Chondrocyte (in vitro differentiated cells): ENCODE results near the gene DHH. TPM values are rescaled to one million over a fixed set of nuclear protein-coding genes. Genes with fewer than 3 reads are reported as not detected.

Source experiments
- DNase-seq: peaks from one replicate; pipeline ENCODE4 v3.0.0; 2021; ENCODE audit warnings: mixed read lengths, low spot score
- H3K27ac Mint-ChIP-seq: one replicate; pipeline ENCODE4 v1.8.0; 2021; ENCODE audit warnings: mild to moderate bottlenecking, moderate library complexity, mixed read lengths; ENCODE audit not compliant: unreplicated experiment
- H3K27me3 Mint-ChIP-seq: 2 replicates; pipeline ENCODE4 v1.8.0; 2021; ENCODE audit warnings: low read depth, mixed read lengths
- H3K36me3 Mint-ChIP-seq: 2 replicates; pipeline ENCODE4 v1.8.0; 2021; ENCODE audit warnings: low read depth, mixed read lengths
- H3K4me1 Mint-ChIP-seq: 2 replicates; pipeline ENCODE4 v1.8.0; 2021; ENCODE audit warnings: low read depth, mild to moderate bottlenecking, mixed read lengths
- H3K4me3 Mint-ChIP-seq: one replicate; pipeline ENCODE4 v1.8.0; 2021; ENCODE audit warnings: mild to moderate bottlenecking, moderate library complexity, mixed read lengths; ENCODE audit not compliant: unreplicated experiment
- H3K9me3 Mint-ChIP-seq: 2 replicates; pipeline ENCODE4 v1.8.0; 2021; ENCODE audit warnings: low read depth, mixed read lengths
- total RNA-seq: library from RNA; stranded (reverse); gene quantifications from 3 replicates; pipeline ENCODE4 v1.2.1, GENCODE V29; 2021
- TF ChIP-seq, protein P1 (sequence below): fragments of 200-600 bp; sonication (generic); IDR thresholded peaks from 2 replicates; pipeline ENCODE4 v1.5.0; 2021; ENCODE audit warnings: antibody characterized with exemption, mild to moderate bottlenecking, moderate library complexity

DHH gene
- total RNA-seq, 1 donor from 2014 or later = not detected

DNA sequence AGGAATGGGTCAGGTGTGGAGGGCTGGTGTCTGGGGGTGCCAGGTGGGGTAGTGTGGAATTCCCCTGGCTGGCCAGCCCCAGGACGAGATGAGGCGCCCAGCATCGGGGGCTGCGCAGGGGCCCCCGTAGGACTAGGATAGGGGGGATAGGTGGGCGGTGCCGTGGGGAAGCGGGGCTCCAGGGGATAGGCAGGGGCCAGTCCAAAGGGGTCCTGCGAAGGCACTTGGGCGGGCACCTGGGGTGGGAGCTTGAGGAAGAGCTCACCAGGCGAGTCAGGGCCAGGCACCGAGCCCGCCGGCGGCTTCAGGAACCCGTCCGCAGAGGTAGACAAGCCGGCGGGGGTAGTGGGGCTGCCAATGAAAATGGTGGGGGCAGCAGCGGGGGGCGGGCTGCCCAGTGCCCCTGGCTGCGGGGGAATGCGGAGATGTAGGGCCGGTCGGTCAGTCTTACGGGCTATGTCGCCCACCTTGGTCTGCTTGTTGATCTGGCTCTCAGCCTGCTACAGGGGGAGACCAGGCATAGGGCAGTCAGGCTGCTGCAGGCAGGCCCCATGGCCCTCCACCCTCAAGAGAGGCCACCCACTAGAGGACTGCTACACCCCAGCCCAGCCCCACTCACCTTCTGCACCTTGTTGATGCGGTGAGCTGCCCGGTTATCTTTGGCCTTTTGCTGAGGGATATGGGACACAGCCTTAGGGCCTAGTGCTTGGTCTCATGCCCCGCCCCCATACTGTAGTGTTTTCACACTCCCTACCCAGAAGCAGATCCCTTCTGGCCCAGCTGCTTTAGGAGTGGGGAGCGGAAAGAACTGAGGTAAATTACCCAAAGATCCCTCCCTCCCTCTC lies 53.3 kb downstream of the DHH start:
- Mint-ChIP-seq H3K9me3 (no peaks in the 10 kb centered on the region), H3K36me3 (peaks cover 51% of the 10 kb centered on the region), H3K27me3 (no peaks in the 10 kb centered on the region), H3K4me1 (no peaks in the 10 kb centered on the region), H3K27ac (no peak overlapping the region), H3K4me3 (no peak overlapping the region)
- peak; percentile 90 for DNase-seq
- TF ChIP-seq, protein P1, sequence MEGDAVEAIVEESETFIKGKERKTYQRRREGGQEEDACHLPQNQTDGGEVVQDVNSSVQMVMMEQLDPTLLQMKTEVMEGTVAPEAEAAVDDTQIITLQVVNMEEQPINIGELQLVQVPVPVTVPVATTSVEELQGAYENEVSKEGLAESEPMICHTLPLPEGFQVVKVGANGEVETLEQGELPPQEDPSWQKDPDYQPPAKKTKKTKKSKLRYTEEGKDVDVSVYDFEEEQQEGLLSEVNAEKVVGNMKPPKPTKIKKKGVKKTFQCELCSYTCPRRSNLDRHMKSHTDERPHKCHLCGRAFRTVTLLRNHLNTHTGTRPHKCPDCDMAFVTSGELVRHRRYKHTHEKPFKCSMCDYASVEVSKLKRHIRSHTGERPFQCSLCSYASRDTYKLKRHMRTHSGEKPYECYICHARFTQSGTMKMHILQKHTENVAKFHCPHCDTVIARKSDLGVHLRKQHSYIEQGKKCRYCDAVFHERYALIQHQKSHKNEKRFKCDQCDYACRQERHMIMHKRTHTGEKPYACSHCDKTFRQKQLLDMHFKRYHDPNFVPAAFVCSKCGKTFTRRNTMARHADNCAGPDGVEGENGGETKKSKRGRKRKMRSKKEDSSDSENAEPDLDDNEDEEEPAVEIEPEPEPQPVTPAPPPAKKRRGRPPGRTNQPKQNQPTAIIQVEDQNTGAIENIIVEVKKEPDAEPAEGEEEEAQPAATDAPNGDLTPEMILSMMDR = no peak

DNA sequence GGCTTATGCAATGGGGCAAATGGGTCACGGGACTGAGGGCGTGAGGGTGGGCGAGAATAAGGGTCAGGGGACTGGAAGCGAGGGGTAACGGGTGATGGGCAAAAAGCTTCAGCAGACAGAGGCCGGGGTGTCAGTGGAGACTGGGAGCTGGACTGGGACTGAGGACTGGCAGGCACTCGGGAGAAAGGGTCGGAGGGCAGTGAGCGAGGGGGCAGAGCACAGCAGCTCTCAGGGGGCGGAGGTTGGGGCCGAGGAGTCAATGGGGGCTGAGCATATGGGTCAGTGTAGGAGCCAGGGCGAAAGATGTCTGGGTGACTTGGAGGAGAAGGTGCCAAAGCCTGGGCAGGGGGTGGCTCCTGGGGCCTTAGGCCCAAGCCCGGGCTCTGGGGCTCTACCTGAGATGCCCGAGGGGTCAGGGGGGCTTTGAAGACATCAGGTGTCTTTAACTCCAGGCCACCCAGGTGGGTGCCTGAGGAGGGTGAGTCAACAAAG lies 54.2 kb downstream of the DHH start:
- no peak overlapping the region for H3K4me3 Mint-ChIP-seq
- H3K36me3 Mint-ChIP-seq = peaks cover 48% of the 10 kb centered on the region

DNA sequence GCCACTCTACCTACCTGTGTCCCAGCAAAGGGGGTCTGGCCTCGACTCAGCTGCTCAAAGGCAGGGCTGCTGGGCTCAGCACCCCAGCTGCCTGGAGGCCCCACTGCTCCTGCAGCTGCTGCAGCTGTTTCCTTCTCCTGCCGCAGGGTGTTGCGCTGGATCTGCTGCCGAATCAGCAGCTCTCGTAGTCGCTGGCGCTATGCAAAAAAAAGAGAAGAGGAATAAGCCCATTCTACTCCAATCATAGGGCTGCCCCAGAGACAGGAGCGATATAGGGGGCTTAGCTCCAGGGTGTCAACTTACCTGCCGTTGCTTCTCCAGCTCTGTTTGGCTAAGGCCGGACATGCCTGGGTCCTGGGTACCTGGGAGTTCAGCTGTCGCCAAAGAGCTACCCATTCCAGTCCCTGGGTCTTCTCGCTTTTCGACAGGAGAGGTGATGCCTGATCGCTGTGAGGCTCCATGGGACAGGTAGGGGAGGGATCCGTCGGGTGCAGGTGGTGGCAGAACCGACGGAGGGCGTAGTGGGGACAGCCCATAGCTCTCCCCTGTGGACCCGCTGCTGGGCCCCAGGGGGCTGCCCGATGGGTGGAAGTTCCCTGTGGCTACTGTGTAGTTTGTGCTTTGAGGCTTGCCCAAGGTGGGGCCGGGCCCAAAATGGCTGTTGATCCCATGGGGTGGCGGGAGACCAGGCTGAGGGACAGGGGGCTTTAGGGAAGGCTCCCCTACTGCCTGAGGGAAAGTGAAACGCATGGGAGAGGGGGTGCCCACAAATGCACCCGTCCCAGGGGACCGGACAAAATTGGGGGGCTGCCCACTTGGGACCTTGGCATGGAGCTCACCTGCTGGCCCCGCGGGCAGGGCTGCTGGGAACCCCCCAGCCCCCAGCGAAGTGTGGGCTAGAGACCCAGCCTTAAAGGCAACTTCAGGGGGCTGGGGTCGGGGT lies 54.9 kb downstream of the DHH start:
- Mint-ChIP-seq H3K27ac (no peak overlapping the region), H3K36me3 (peaks cover 43% of the 10 kb centered on the region), H3K27me3 (no peaks in the 10 kb centered on the region), H3K4me1 (no peaks in the 10 kb centered on the region), H3K9me3 (no peaks in the 10 kb centered on the region), H3K4me3 (no peak overlapping the region)
- peak; percentile 70 for DNase-seq
- TF ChIP-seq, protein P1 = no peak

More for the DNA sequence above, 54.2 kb downstream of the DHH start:
- TF ChIP-seq, protein P1 = no peak
- Mint-ChIP-seq H3K27ac (no peak overlapping the region), H3K4me1 (no peaks in the 10 kb centered on the region), H3K9me3 (no peaks in the 10 kb centered on the region), H3K27me3 (no peaks in the 10 kb centered on the region)
- DNase-seq = peak; percentile 87

DNA sequence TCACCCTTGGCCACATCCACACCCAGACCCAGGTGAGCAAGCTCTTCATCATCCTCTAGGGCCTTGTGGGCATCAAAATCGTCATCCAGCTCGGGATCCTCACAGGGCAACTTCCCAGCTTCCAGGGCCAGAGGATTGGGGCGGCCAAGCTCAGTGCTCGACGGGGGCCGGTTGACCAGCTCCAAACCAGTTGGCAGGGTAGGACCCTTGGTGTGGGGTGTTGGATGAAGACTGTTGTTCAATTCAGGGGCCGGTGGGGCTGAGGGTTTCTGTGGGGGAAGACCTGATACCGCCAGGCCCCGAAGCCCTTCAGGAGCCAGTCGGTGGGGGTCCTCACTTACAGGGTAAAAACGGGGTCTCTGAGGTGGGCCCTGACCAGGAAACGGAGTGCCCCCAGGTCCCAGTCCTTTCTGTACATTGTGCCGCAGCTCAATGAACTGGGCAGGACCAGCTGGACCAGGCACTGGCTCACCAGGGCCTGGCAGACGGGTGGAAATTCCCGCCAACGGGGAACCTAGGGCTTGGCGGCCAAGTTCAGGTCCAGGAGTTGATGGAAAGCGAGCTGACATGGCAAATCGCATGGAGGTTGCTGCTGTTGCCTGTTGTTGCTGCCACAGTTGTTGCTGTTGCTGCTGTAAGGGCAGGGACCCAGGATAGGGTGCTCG lies 56.2 kb downstream of the DHH start:
- H3K36me3 Mint-ChIP-seq = peaks cover 40% of the 10 kb centered on the region
- DNase-seq = no peak

More for the DNA sequence above, 56.2 kb downstream of the DHH start:
- H3K9me3 Mint-ChIP-seq = no peaks in the 10 kb centered on the region
- H3K4me1 Mint-ChIP-seq = no peaks in the 10 kb centered on the region
- TF ChIP-seq, protein P1 = no peak
- no peak overlapping the region for H3K4me3 Mint-ChIP-seq
- H3K27ac Mint-ChIP-seq = no peak overlapping the region
- no peaks in the 10 kb centered on the region for H3K27me3 Mint-ChIP-seq
